SK-N-SH (cell line): ENCODE data around the gene TRIM28.

Experiments
- IRF3 ChIP-seq: fragments of 150-350 bp; IDR thresholded peaks from 2 replicates; pipeline ENCODE4 v1.6.1; 2016; ENCODE audit warnings: mild to moderate bottlenecking, low read depth, low read length
- RXRA ChIP-seq: IDR thresholded peaks from 2 replicates; pipeline ENCODE4 v1.4.0; 2012; ENCODE audit warnings: low read depth, mild to moderate bottlenecking, borderline replicate concordance

- TF ChIP-seq IRF3 (no peak), RXRA (no peak)
Observed at GRCh38 chr19:58560007-58560887, 16.4 kb downstream of the TRIM28 start.
